ENCODE measurements around the gene GPM6B.
"Not testable (repeated sequence)": the region's sequence is repeated elsewhere in the genome, so short reads cannot be mapped to it uniquely, and the experiment has no call there.

Gene GPM6B

DNA sequence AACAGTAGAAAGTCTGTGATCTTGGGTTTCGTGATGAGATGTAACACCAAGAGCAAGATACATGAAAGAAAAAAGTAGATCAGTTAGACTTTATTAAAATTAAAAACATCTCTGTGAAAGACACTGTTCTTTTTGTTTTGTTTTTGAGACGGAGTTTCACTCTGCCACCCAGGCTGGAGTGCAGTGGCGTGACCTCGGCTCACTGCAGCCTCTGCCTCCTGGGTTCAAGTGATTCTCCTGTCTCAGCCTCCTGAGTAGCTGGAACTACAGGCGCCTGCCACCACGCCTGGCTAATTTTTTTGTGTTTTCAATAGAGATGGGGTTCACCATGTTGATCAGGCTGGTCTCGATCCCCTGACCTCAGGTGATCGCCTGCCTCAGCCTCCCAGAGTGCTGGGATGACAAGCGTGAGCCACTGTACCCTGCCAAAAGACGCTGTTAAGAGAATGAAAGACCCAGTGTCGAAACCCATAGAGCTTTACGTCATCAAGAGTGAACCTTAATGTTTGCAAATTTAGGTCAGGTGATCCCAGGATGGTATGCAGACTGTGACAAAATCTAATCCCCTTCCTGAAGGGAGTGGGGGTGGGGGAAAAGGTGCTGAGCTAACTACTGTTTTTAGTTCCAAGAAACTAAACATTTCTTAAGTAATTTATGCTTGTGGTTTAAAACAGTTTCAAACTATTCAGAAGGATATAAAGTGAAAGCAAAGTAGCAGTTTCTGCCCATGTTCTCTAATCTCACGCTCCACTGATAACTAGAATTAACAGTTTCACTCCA, 74.3 kb downstream of the GPM6B start:
- DNase-seq (ENCODE audit: low read depth) = no peak
- no peak for TF ChIP-seq CTCF (conservative IDR thresholded peaks at IDR 0.05; ENCODE audit: control insufficient read depth, insufficient read depth, low read depth, low read length)
- H3K4me3 ChIP-seq (ENCODE audit: control insufficient read depth, low read depth, low read length) = no peak overlapping the region

- H3K4me3 ChIP-seq (ENCODE audit: control insufficient read depth, low read depth, low read length) = no peak overlapping the region
- no peak for TF ChIP-seq CTCF (conservative IDR thresholded peaks at IDR 0.05; ENCODE audit: control insufficient read depth, insufficient read depth, low read depth, low read length)
- DNase-seq (ENCODE audit: low read depth) = no peak
Measured at GRCh38 chrX:13741695-13742094, 75.2 kb downstream of the GPM6B start.

DNA sequence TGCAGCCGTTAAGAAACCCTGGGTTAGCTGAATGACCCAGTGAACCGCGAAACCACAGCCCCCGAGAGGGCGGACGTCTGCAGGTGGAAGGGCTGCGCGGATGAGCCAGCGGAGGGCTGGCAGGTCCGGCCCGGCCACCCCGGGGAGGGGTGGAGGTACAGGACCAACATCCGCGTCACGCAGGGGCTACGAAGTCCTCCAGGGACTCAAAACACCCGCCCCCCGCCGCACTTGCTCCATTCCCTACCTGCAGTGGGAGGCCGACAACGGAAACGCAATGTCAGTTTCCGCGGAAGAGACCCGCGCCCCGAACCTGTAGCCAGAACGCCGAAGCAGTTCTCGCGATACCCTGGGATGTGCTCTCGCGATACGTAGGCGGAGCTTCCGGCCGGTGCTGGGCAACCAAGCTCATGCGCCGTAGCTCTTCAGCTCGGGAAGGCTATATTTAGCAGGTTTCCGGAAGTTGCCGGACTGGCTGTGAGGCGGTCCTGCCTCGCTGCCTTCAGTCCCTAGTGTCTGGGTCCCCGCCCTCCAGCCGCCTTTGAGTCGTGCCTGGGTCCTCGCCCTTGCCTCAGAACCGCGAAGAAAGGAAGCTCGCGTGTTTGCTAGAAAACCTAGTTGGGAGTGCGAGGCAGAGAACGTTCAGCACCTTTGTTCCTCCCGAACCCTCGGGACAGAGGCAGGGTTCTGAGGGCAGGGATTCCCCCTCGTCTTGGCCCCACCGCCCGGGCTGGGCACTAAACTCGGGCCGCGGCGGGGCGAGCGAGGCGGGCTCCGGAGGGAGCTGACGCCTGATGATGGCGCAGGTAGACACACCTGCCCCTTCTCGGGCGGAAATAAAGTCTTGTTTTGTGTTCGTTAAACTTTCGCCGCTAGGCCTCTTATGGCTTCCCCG, 82.4 kb downstream of the GPM6B start, which contains the start of the genes OFD1 and TRAPPC2:
Gene OFD1, plus strand, starts transcription at position 471 of the 895 bp plus-strand sequence. Its CDS starts 324 bp downstream, at position 795.
Gene TRAPPC2, minus strand, starts transcription at position 343 of the 895 bp plus-strand sequence. CDS start 14,657 bp downstream, outside the sequence.
- DNase-seq (ENCODE audit: low read depth) = peak; percentile 95
- H3K4me3 ChIP-seq (ENCODE audit: control insufficient read depth, low read depth, low read length) = peak within 1 kb of the TSS; percentile 91
- no peak for TF ChIP-seq CTCF (conservative IDR thresholded peaks at IDR 0.05; ENCODE audit: control insufficient read depth, insufficient read depth, low read depth, low read length)

- TF ChIP-seq CTCF (conservative IDR thresholded peaks at IDR 0.05; ENCODE audit: control insufficient read depth, insufficient read depth, low read depth, low read length) = no peak
- peak overlapping the region; percentile 91 for H3K4me3 ChIP-seq (ENCODE audit: control insufficient read depth, low read depth, low read length)
- no peak for DNase-seq (ENCODE audit: low read depth)
Measured at GRCh38 chrX:13733506-13733905, 83.4 kb downstream of the GPM6B start.

DNA sequence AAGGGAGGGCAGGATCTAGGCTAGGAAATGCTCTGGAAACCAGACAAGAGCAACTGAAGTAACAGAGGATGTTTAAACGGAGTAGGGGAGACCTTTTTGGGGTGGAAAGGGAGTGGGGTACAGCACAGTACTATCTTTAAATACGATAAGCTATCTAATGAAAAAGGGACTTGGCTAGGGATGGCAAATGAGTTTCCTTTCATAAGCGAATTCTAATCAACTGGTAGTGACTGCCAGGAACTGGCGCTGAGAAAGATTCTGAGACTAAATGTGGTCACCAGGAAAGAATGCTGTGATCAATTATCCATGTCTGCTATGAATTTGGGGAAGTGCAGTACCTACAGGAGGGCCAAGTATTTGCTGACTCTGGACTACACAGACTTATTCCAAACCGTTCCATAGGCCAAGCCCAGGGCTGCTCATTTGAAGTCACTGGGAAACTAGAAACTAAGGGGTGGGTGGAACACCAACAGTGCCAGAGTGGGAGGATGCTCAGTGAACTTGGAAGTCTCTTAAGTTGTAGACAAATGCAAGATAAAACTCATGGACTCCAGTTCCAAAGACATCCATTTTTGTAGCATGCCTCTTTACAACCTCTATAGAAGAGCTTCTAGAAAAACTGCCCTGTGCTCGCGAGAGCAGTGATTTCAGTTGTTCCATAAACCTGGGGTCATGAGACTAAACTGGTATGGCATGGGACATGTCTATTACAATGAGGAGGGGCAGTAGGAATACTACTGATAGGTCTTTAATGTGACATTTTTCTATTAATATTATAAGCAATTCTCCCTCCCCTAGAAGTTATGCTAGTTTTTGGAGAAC, 84.4 kb downstream of the GPM6B start:
- no peak overlapping the region for H3K4me3 ChIP-seq (ENCODE audit: control insufficient read depth, low read depth, low read length)
- no peak for TF ChIP-seq CTCF (conservative IDR thresholded peaks at IDR 0.05; ENCODE audit: control insufficient read depth, insufficient read depth, low read depth, low read length)
- peak; percentile 59 for DNase-seq (ENCODE audit: low read depth)

- not testable (repeated sequence) for DNase-seq (ENCODE audit: low read depth); H3K4me3 ChIP-seq (ENCODE audit: control insufficient read depth, low read depth, low read length)
Measured at GRCh38 chrX:13730523-13730922, 86.4 kb downstream of the GPM6B start.

DNA sequence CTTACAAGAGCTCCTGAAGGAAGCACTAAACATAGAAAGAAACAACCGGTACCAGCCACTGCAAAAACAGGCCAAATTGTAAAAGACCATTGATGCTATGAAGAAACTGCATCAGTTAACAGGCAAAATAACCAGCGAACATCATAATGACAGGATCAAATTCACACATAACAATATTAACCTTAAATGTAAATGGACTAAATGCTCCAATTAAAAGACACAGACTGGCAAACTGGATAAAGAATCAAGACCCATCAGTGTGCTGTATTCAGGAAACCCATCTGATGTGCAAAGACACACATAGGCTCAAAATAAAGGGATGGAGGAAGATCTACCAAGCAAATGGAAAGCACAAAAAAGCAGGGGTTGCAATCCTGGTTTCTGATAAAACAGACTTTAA, 90.3 kb downstream of the GPM6B start:
- not testable (repeated sequence) for DNase-seq (ENCODE audit: low read depth); H3K4me3 ChIP-seq (ENCODE audit: control insufficient read depth, low read depth, low read length)

DNA sequence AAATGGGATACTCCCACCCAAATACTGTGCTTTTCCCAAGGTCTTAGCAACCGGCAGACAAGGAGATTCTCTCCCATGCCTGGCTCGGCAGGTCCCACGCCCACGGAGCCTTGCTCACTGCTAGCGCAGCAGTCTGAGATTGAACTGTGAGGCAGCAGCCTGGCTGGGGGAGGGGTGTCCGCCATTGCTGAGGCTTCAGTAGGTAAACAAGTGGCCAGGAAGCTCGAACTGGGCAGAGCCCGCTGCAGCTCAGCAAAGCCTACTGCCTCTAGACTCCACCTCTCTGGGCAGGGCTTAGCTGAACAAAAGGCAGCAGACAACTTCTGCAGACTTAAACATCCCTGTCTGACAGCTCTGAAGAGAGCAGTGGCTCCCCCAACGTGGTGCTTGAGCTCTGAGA, 92.0 kb downstream of the GPM6B start:
- not testable (repeated sequence) for H3K4me3 ChIP-seq (ENCODE audit: control insufficient read depth, low read depth, low read length); DNase-seq (ENCODE audit: low read depth)

Measured in fibroblast of mammary gland (primary cell).